HG03175 (cell line): ENCODE measurements around the gene SLC35E1.

ENCODE experiments used
- ATAC-seq: cut with Tn5 transposase; IDR thresholded peaks from one replicate; pipeline ENCODE4 v1.9.1; 2021; ENCODE audit warnings: mild to moderate bottlenecking, moderate library complexity; ENCODE audit not compliant: unreplicated experiment

The SLC35E1 gene

GRCh38 chr19:16582486-16583261 lies 10.5 kb upstream of the SLC35E1 start:
- no peak for ATAC-seq

GRCh38 chr19:16581971-16582343 lies 9.7 kb upstream of the SLC35E1 start:
- ATAC-seq, result no peak

GRCh38 chr19:16581145-16581970 lies 9.1 kb upstream of the SLC35E1 start:
- no peak for ATAC-seq

- no peak for ATAC-seq
These were observed 7.2 kb upstream of the SLC35E1 start for GRCh38 chr19:16579381-16579780.

GRCh38 chr19:16577531-16577985 lies 5.3 kb upstream of the SLC35E1 start:
- no peak for ATAC-seq

GRCh38 chr19:16576690-16577530 lies 4.7 kb upstream of the SLC35E1 start:
- no peak for ATAC-seq

- no peak for ATAC-seq
These were observed 3.9 kb upstream of the SLC35E1 start for GRCh38 chr19:16575861-16576689.

GRCh38 chr19:16575282-16575681 lies 3.1 kb upstream of the SLC35E1 start:
- no peak for ATAC-seq

GRCh38 chr19:16573925-16574324 lies 1.7 kb upstream of the SLC35E1 start:
- ATAC-seq, result no peak

- no peak for ATAC-seq
These were observed 1.1 kb upstream of the SLC35E1 start for GRCh38 chr19:16573296-16573695.

GRCh38 chr19:16571822-16572331 lies 338 bp downstream of the SLC35E1 start:
- ATAC-seq, result no peak

GRCh38 chr19:16571283-16571682 lies 932 bp downstream of the SLC35E1 start:
- ATAC-seq, result no peak

GRCh38 chr19:16569609-16570320 lies 2.5 kb downstream of the SLC35E1 start:
- ATAC-seq, result no peak

GRCh38 chr19:16566702-16567101 lies 5.5 kb downstream of the SLC35E1 start:
- ATAC-seq, result no peak

GRCh38 chr19:16566161-16566560 lies 6.1 kb downstream of the SLC35E1 start:
- ATAC-seq, result no peak

GRCh38 chr19:16564842-16565241 lies 7.4 kb downstream of the SLC35E1 start:
- no peak for ATAC-seq

- ATAC-seq, result no peak
These were observed 9.6 kb downstream of the SLC35E1 start for GRCh38 chr19:16562608-16563025.

GRCh38 chr19:16561382-16561781 lies 10.8 kb downstream of the SLC35E1 start:
- ATAC-seq, result no peak

- no peak for ATAC-seq
These were observed 12.4 kb downstream of the SLC35E1 start for GRCh38 chr19:16559780-16560276.
